GM21367 (cell line): ENCODE measurements around the gene CDH5.
"Not testable (repeated sequence)": the region's sequence is repeated elsewhere in the genome, so short reads cannot be mapped to it uniquely, and the experiment has no call there.

ENCODE experiments used
- ATAC-seq: cut with Tn5 transposase; IDR thresholded peaks from one replicate; pipeline ENCODE4 v1.9.1; 2021; ENCODE audit not compliant: unreplicated experiment

Gene CDH5

GRCh38 chr16:66435896-66436295, 69.4 kb downstream of the CDH5 start:
- ATAC-seq, result no peak

- no peak for ATAC-seq
Measured at GRCh38 chr16:66437391-66437945, 71.0 kb downstream of the CDH5 start.

- ATAC-seq, result no peak
Measured at GRCh38 chr16:66438536-66438935, 72.0 kb downstream of the CDH5 start.

GRCh38 chr16:66439051-66439730, 72.7 kb downstream of the CDH5 start:
- ATAC-seq, result no peak

- no peak for ATAC-seq
Measured at GRCh38 chr16:66440271-66440802, 73.8 kb downstream of the CDH5 start.

GRCh38 chr16:66440970-66441369, 74.5 kb downstream of the CDH5 start:
- ATAC-seq, result no peak

- ATAC-seq, result no peak
Measured at GRCh38 chr16:66441586-66442375, 75.3 kb downstream of the CDH5 start.

- ATAC-seq, result no peak
Measured at GRCh38 chr16:66442502-66443268, 76.2 kb downstream of the CDH5 start.

- ATAC-seq, result no peak
Measured at GRCh38 chr16:66443269-66443652, 76.8 kb downstream of the CDH5 start.

- ATAC-seq, result no peak
Measured at GRCh38 chr16:66444049-66444481, 77.6 kb downstream of the CDH5 start.

- no peak for ATAC-seq
Measured at GRCh38 chr16:66446737-66447136, 80.2 kb downstream of the CDH5 start.

GRCh38 chr16:66447491-66447890, 81.0 kb downstream of the CDH5 start:
- no peak for ATAC-seq

GRCh38 chr16:66451548-66451947, 85.1 kb downstream of the CDH5 start:
- ATAC-seq, result no peak

GRCh38 chr16:66453230-66453629, 86.7 kb downstream of the CDH5 start:
- not testable (repeated sequence) for ATAC-seq
